H7 (cell line): ENCODE measurements around the gene OR2A5. TPM values are rescaled to one million over a fixed set of nuclear protein-coding genes. Genes with fewer than 3 reads are reported as not detected.
"Not testable (repeated sequence)": the region's sequence is repeated elsewhere in the genome, so short reads cannot be mapped to it uniquely, and the experiment has no call there.

Source experiments
- DNase-seq: peaks from one replicate; pipeline ENCODE4 v3.0.0; 2012
- H3K27me3 ChIP-seq: 2 replicates; pipeline ENCODE4 v1.6.0; 2011; ENCODE audit warnings: mild to moderate bottlenecking, low read length; ENCODE audit not compliant: control insufficient read depth, insufficient read depth
- H3K36me3 ChIP-seq: replicated peaks from 2 replicates; pipeline ENCODE4 v1.5.1; 2011; ENCODE audit warnings: low read length; ENCODE audit not compliant: control insufficient read depth, insufficient read depth
- H3K4me3 ChIP-seq: 2 replicates; pipeline ENCODE4 v1.5.1; 2011; ENCODE audit warnings: low read depth, mild to moderate bottlenecking, control low read depth, low read length, moderate library complexity; ENCODE audit not compliant: insufficient read depth
- total RNA-seq: library from RNA; depleted of rRNA; stranded (reverse); fragments of >200 nt; shearing (Covaris generic); gene quantifications from 2 replicates; pipeline ENCODE4 v1.2.3, GENCODE V29; 2014; rRNA removed

Gene OR2A5, protein sequence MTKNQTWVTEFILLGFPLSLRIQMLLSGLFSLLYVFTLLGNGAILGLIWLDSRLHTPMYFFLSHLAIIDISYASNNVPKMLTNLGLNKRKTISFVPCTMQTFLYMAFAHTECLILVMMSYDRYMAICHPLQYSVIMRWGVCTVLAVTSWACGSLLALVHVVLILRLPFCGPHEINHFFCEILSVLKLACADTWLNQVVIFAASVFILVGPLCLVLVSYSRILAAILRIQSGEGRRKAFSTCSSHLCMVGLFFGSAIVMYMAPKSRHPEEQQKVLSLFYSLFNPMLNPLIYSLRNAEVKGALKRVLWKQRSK
- not detected in 2 replicates for total RNA-seq

DNA sequence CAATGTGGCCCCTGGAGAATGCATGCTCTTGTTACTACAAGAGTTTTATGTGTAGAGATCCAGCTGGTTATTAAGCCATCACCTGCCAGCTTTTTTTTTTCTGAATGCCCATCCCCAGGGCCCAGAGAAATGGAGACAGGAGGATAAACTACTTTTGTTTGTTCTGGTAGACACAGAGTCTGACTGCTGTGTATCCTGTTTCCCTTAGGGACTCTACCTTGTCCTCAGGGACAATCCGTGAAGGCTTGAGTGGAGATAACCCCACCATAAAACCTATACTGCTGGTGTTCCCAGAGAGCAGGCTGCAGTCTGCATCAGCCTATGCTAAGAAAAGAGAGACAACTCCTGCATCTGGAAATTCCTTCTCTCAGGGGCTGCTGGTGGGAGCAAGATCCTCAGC, at the start of gene OR2A5:
OR2A5 (plus strand) TSS at position 301 of the 400 bp plus-strand sequence. CDS start 1,454 bp downstream, outside the sequence.
- no peak within 1 kb of the TSS for H3K4me3 ChIP-seq
- DNase-seq = no peak
- no peaks in the 10 kb centered on the region for H3K27me3 ChIP-seq
- no peaks in the 10 kb centered on the region for H3K36me3 ChIP-seq

GRCh38 chr7:144000020-144000419, 48.7 kb upstream of the OR2A5 start, which contains the start of gene OR6B1:
Gene OR6B1 (plus strand): TSS chr7:144000320. CDS start chr7:144003997, 3,677 bp downstream.
- no peak within 1 kb of the TSS for H3K4me3 ChIP-seq
- H3K36me3 ChIP-seq = no peaks in the 10 kb centered on the region
- no peaks in the 10 kb centered on the region for H3K27me3 ChIP-seq
- no peak for DNase-seq

GRCh38 chr7:144001543-144001942, 47.2 kb upstream of the OR2A5 start:
- no peak for DNase-seq
- no peak overlapping the region for H3K4me3 ChIP-seq
- no peaks in the 10 kb centered on the region for H3K36me3 ChIP-seq
- H3K27me3 ChIP-seq = no peaks in the 10 kb centered on the region

DNA sequence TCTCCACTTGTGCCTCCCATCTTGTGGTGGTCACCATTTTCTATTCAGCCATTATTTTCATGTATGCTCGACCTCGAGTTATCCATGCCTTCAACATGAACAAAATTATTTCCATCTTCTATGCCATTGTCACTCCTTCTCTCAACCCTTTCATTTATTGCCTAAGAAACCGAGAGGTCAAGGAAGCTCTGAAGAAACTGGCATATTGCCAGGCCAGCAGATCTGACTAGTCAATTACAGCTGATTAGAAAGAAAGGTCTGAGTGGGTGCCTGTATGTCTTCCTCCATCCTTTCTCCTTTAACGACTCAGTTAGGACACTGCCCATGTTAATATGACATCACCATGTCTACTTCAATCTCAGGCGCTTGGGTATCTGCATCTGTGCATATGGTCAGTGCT, 44.0 kb upstream of the OR2A5 start:
- Histone ChIP-seq H3K4me3 (no peak overlapping the region), H3K36me3 (no peaks in the 10 kb centered on the region), H3K27me3 (no peaks in the 10 kb centered on the region)
- no peak for DNase-seq

GRCh38 chr7:144006029-144006691, 42.6 kb upstream of the OR2A5 start:
- Histone ChIP-seq H3K4me3 (no peak overlapping the region), H3K36me3 (no peaks in the 10 kb centered on the region)
- DNase-seq = no peak

DNA sequence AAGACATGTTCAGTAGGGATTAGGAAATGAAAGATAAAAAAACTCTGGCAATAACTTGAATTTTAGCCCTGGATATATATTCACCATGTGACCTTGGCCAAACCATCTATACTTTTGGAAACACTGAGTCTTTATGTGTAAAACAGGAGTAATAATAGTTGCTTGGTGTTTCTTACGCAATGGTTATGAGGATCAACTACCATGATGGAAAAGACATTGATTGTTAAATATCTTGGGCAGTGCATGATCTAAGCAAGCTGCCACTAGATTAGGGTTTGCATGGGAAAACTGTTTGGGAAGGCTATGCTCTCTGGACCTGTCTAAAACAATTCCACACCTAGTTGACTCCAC, 42.1 kb upstream of the OR2A5 start:
- Histone ChIP-seq H3K27me3 (no peaks in the 10 kb centered on the region), H3K4me3 (no peak overlapping the region), H3K36me3 (no peaks in the 10 kb centered on the region)
- no peak for DNase-seq

More at GRCh38 chr7:144006029-144006691, 42.6 kb upstream of the OR2A5 start:
- no peaks in the 10 kb centered on the region for H3K27me3 ChIP-seq

DNA sequence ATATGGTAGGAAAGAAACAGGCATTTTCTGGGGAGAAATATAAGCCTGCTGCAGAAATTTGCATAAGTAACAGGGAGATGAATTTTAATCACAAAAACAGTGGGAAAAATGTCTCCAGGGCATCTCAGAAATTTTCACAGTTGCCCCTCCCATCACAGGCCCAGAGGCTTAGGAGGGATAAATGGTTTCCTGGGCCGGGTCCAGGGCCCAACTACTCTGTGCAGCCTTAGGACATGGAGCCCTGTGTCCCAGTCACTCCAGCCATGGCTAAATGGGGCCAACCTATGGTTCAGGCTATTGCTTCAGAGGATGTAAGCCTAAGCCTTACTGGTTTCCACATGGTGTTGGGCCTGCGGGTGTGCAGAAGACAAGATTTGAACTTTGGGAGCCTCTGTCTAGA, 39.4 kb upstream of the OR2A5 start:
- H3K36me3 ChIP-seq = no peaks in the 10 kb centered on the region
- no peak overlapping the region for H3K4me3 ChIP-seq
- no peak for DNase-seq
- no peaks in the 10 kb centered on the region for H3K27me3 ChIP-seq

DNA sequence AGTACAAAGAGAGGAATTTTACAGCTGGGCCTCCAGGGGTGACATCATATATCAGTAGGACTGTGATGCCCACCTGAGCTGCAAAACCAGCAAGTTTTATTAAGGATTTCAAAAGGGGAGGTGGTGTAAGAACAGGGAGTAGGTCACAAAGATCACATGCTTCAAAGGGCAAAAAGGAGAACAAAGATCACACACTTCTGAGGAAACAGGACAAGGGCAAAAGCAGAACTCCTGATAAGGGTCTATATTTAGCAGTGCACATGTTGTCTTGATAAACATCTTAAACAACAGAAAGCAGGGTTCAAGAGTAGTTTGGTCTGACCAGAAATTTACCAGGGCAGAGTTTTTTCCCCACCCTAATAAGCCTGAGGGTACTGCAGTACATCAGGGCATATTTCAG, 38.7 kb upstream of the OR2A5 start:
- DNase-seq, H3K27me3 ChIP-seq, H3K4me3 ChIP-seq, H3K36me3 ChIP-seq: not testable (repeated sequence)

DNA sequence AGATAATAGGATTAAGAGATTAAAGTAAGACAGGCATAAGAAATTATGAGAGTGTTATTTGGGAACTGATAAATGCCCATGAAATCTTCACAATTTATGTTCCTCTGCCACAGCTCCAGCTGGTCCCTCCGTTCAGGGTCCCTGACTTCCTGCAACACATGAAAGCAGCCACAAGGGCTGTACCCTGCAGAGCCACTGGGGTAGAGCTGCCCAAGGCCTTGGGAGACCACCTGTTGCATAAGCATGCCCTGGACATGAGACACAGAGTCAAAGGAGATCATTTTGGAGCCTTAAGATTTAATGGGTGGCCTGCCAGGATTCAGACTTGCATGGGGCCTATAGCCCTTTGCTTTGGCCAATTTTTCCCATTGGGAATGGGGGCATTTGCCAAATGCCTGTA, 37.9 kb upstream of the OR2A5 start:
- DNase-seq, H3K4me3 ChIP-seq, H3K36me3 ChIP-seq, H3K27me3 ChIP-seq: not testable (repeated sequence)

DNA sequence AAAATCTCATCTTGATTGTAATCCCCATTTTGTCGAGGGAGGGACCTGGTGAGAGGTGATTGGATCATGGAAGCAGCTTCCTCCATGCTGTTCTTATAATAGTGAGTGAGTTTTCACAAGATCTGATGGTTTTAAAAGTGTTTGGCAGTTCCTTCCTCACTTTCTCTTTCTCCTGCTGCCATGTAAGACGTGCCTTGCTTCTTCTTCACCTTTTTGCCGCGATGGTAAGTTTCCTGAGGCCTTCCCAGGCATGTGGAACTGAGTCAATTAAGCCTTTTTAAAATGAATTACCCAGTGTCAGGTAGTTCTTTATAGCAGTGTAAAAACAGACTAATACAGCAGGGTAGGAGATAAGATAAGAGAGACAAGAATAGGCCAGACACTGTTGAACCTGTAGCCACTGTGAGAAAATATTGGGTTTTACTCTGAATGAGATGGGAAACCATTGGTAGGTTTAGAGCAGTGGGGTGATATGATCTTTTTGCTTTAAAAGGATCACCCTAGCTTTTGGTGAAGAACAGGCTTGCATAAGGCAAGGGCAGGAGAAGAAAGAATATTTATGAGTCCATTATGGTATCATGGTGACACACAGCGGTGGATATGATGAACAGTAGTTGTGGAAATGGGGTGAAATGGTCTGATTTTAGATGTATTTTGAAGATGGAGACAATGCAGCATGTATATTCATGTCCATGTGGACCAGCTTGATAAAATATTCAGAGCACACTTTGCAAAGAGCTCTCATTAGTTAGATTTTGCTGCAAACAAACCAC, 37.1 kb upstream of the OR2A5 start:
- DNase-seq = no peak
- H3K36me3 ChIP-seq = no peaks in the 10 kb centered on the region
- H3K4me3 ChIP-seq = no peak overlapping the region
- no peaks in the 10 kb centered on the region for H3K27me3 ChIP-seq

GRCh38 chr7:144018065-144018464, 30.7 kb upstream of the OR2A5 start:
- Histone ChIP-seq H3K27me3 (no peaks in the 10 kb centered on the region), H3K4me3 (no peak overlapping the region), H3K36me3 (no peaks in the 10 kb centered on the region)
- DNase-seq = no peak

GRCh38 chr7:144019457-144019856, 29.3 kb upstream of the OR2A5 start:
- DNase-seq = no peak
- H3K27me3 ChIP-seq = no peaks in the 10 kb centered on the region
- no peak overlapping the region for H3K4me3 ChIP-seq
- H3K36me3 ChIP-seq = no peaks in the 10 kb centered on the region

GRCh38 chr7:144020340-144020739, 28.4 kb upstream of the OR2A5 start:
- H3K4me3 ChIP-seq = no peak overlapping the region
- H3K36me3 ChIP-seq = no peaks in the 10 kb centered on the region
- DNase-seq = no peak
- H3K27me3 ChIP-seq = no peaks in the 10 kb centered on the region

GRCh38 chr7:144022169-144022568, 26.6 kb upstream of the OR2A5 start:
- DNase-seq = no peak
- Histone ChIP-seq H3K4me3 (no peak overlapping the region), H3K36me3 (no peaks in the 10 kb centered on the region), H3K27me3 (no peaks in the 10 kb centered on the region)
